NCI-H510A (cell line): ENCODE results near the gene TBC1D19.

ENCODE experiments used
- DNase-seq: peaks from one replicate; lab custom pipeline; 2025; lab: John Stamatoyannopoulos, UW

TBC1D19 gene

DNA sequence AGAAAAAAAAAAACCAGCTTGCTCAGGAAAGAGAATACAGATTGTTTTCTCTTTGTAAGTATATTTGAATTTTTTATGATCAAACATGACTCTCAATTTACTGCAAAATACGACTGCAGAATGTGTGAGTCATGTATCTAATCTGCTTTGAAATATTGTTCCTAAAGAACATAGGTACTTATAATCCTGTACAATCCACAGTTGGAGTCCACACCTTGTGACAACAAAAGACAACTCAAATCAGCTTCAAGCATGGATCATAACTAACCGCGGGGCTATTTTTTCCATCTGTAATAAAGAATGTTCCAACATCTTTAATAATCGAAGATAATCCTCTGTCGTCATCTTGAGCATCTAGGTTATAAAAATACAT, 198.9 kb downstream of the TBC1D19 start:
- no peak for DNase-seq

- DNase-seq, result no peak
Measured at GRCh38 chr4:26784207-26784865, 200.5 kb downstream of the TBC1D19 start.

DNA sequence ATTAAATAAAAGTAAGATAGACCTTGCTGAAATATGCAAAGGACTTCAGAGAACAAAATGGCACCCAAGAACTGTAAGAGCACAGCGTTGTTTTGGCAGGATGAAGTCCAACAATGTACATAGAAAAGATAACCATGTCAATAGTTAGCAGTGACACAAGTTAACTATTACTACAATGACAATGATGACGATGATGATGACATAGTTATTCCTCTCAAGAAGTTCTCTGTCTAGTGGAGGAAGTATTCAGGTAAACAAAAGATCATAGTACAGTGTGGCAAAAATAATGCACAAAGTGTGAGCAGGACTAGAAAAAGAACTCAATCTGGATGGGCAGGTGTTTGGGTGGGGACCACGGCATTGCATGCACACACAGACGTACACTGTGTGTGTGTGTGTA, 201.4 kb downstream of the TBC1D19 start:
- no peak for DNase-seq

DNA sequence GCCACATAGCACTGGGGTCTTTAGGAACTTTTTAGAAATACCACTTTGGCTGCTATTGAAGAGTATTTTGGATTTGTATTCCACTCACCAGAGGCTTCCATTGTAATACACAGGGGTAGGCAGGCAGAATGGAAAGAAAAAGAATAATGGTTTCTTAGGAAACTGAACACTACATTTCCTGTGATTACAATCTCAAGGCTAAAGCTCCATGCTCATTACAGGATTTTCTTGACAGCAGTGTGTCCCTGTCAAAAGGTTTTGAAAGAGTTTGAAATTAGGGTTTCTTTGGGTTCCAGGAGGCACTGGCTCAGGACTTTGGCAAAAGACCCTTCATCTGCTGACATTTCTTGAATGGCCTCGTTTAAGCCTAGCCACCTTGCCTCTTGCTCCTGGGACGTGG, 201.9 kb downstream of the TBC1D19 start:
- no peak for DNase-seq

- no peak for DNase-seq
Measured at GRCh38 chr4:26786916-26787315, 203.0 kb downstream of the TBC1D19 start.

GRCh38 chr4:26787461-26788340, 203.8 kb downstream of the TBC1D19 start:
- DNase-seq, result no peak

GRCh38 chr4:26788341-26788733, 204.5 kb downstream of the TBC1D19 start:
- no peak for DNase-seq

- DNase-seq, result no peak
Measured at GRCh38 chr4:26789208-26789607, 205.3 kb downstream of the TBC1D19 start.

DNA sequence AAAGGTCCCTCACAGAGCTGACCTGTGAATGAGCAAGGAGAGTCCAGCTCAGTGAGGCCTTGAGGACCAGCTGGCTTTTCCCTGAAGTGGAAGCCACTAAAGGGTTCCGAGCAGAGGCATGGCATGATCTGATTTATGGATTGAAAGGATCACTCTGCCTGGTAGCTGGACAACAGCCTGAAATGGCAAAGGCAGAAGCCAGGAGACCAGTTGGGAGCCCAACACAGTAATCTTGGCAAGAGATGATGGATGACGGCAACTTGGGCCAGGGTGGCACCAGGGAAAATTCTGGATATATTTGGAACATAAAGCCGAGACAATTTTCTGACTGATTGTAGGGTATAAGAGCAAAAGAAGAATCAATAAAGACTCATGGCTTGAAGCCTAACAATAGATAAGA, 207.5 kb downstream of the TBC1D19 start:
- no peak for DNase-seq

DNA sequence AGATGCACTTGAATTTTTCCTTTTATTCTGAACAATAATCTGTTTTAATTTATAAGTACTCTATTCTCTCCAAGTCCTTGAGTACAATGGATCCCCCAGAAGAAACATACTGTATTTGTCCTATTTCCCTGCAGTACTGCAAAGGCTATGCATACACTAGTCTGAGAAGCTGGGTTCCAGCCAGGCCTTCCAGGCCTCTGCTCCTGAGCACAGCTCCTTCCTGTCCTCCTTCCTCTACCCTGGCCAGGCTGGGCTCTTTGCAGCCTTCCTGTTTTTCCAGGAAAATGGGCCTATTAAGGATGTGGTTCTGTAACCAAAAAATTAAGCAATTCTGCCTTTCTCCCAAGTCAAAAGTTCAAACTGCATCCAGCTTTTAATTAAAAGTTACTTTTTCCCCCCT, 208.8 kb downstream of the TBC1D19 start:
- DNase-seq, result no peak

- no peak for DNase-seq
Measured at GRCh38 chr4:26793735-26794134, 209.9 kb downstream of the TBC1D19 start.

- no peak for DNase-seq
Measured at GRCh38 chr4:26796081-26796480, 212.2 kb downstream of the TBC1D19 start.

- no peak for DNase-seq
Measured at GRCh38 chr4:26802790-26803189, 218.9 kb downstream of the TBC1D19 start.

DNA sequence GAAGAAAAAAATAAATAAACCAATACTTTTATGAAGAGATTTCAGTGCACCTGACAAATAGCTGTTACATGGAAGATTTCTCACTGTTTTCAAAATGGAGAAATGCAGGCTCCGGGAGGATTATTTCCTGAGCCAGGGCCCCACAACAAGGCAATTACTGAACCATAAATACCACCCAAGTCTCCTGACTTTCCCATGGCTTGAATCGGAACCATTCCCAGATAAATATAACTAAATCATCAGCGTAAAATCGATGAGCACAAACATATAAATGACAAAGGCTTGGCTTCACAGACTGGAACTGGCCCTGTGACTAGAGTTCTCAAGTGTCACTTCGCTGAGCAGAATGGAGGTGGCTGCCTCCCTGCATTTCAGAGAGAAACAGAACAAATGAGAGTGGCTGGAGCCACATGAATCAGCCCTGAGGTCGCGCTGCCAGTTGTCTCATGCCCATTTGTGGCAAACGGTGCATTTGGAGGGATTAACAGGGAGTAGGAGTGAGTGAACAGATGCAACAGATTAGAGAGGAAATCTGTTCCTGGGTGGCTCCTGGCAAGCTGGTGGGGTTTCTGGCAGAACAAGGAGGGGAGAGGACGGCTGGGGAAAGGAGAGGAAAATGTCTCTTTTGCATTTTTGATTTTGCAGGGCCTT, 219.5 kb downstream of the TBC1D19 start:
- DNase-seq, result no peak

GRCh38 chr4:26804451-26804850, 220.6 kb downstream of the TBC1D19 start:
- DNase-seq, result no peak

GRCh38 chr4:26804925-26805324, 221.0 kb downstream of the TBC1D19 start:
- DNase-seq, result no peak
